Activated CD4-positive, alpha-beta memory T cell treated with anti-CD3 and anti-CD28 coated beads for 36 hours (primary cell): ENCODE results near the gene NPM1. TPM values are rescaled to one million over a fixed set of nuclear protein-coding genes. Genes with fewer than 3 reads are reported as not detected.

Source experiments
- CTCF ChIA-PET: fragments of 350-600 bp; sonication (Branson Sonifier 250); formaldehyde crosslinking; loops from one replicate; lab custom pipeline; 2021; ENCODE audit warnings: antibody characterized with exemption, inconsistent platforms; lab: Charles Lee
- POLR2A ChIA-PET: fragments of 350-600 bp; sonication (Branson Sonifier 250); formaldehyde crosslinking; loops from one replicate; lab custom pipeline; 2021; ENCODE audit warnings: antibody characterized with exemption; lab: Charles Lee
- DNase-seq: peaks from one replicate; pipeline ENCODE4 v3.0.0-alpha.2; 2020
- H3K27ac Mint-ChIP-seq: one replicate; pipeline ENCODE4 v1.8.0; 2021; ENCODE audit warnings: mixed read lengths
- H3K27me3 Mint-ChIP-seq: one replicate; pipeline ENCODE4 v1.8.0; 2021; ENCODE audit warnings: mixed read lengths
- H3K36me3 Mint-ChIP-seq: one replicate; pipeline ENCODE4 v1.8.0; 2021; ENCODE audit warnings: mixed read lengths
- H3K4me1 Mint-ChIP-seq: one replicate; pipeline ENCODE4 v1.8.0; 2021; ENCODE audit warnings: low read depth, mixed read lengths
- H3K4me3 Mint-ChIP-seq: one replicate; pipeline ENCODE4 v1.8.0; 2021; ENCODE audit warnings: mild to moderate bottlenecking, mixed read lengths
- H3K9me3 Mint-ChIP-seq: one replicate; pipeline ENCODE4 v1.8.0; 2021; ENCODE audit warnings: mixed read lengths
- intact Hi-C: fragments of 100-400 bp; cut with micrococcal nuclease; formaldehyde crosslinking; loops from one replicate; pipeline ENCODE4 v1.15.1; 2023
- total RNA-seq, 2 experiments: library from RNA; stranded (reverse); gene quantifications; one replicate each; pipeline ENCODE4 v1.2.3, GENCODE V29; 2021

The NPM1 gene
- total RNA-seq, 2 experiments from 2014 or later: 2,483 to 2,592 TPM

GRCh38 chr5:171432583-171433351 lies 45.1 kb downstream of the NPM1 start:
- Mint-ChIP-seq H3K27ac (no peak overlapping the region), H3K4me1 (no peaks in the 10 kb centered on the region), H3K36me3 (no peaks in the 10 kb centered on the region), H3K9me3 (no peaks in the 10 kb centered on the region), H3K27me3 (no peaks in the 10 kb centered on the region), H3K4me3 (no peak overlapping the region)
- ChIA-PET POLR2A (no interaction called here), CTCF (no interaction called here)
- intact Hi-C loops: no loop called here
- DNase-seq: no peak

GRCh38 chr5:171433352-171433698 lies 45.7 kb downstream of the NPM1 start:
- H3K4me3 Mint-ChIP-seq: no peak overlapping the region
- H3K4me1 Mint-ChIP-seq: no peaks in the 10 kb centered on the region
- H3K36me3 Mint-ChIP-seq: no peaks in the 10 kb centered on the region
- no peak overlapping the region for H3K27ac Mint-ChIP-seq
- no peak for DNase-seq
- H3K9me3 Mint-ChIP-seq: no peaks in the 10 kb centered on the region
- no peaks in the 10 kb centered on the region for H3K27me3 Mint-ChIP-seq
- intact Hi-C loops: no loop called here
- CTCF ChIA-PET: no interaction called here
- POLR2A ChIA-PET: no interaction called here

GRCh38 chr5:171433982-171434676 lies 46.5 kb downstream of the NPM1 start:
- Mint-ChIP-seq H3K36me3 (no peaks in the 10 kb centered on the region), H3K9me3 (no peaks in the 10 kb centered on the region), H3K27ac (no peak overlapping the region), H3K4me1 (no peaks in the 10 kb centered on the region), H3K4me3 (no peak overlapping the region), H3K27me3 (no peaks in the 10 kb centered on the region)
- intact Hi-C loops: no loop called here
- CTCF ChIA-PET: interaction anchor here (1.5 kb wide), 1 partner anchor 16 kb away, joined by 3 read pairs; no protein-coding TSS in a partner anchor
- no peak for DNase-seq
- POLR2A ChIA-PET: interaction anchor here (0.6 kb wide), 1 partner anchor 1677 kb away, joined by 3 read pairs; no protein-coding TSS in a partner anchor

- Mint-ChIP-seq H3K27me3 (no peaks in the 10 kb centered on the region), H3K9me3 (no peaks in the 10 kb centered on the region), H3K4me1 (no peaks in the 10 kb centered on the region), H3K4me3 (no peak overlapping the region), H3K36me3 (no peaks in the 10 kb centered on the region), H3K27ac (no peak overlapping the region)
- ChIA-PET CTCF (interaction anchor here (1.5 kb wide), 1 partner anchor 16 kb away, joined by 3 read pairs; no protein-coding TSS in a partner anchor), POLR2A (no interaction called here)
- intact Hi-C loops: no loop called here
- DNase-seq: no peak
Observed at GRCh38 chr5:171434874-171435273, 47.2 kb downstream of the NPM1 start.

- intact Hi-C loops: no loop called here
- no peak overlapping the region for H3K27ac Mint-ChIP-seq
- DNase-seq: no peak
- H3K36me3 Mint-ChIP-seq: no peaks in the 10 kb centered on the region
- no peaks in the 10 kb centered on the region for H3K27me3 Mint-ChIP-seq
- H3K4me3 Mint-ChIP-seq: no peak overlapping the region
- H3K4me1 Mint-ChIP-seq: no peaks in the 10 kb centered on the region
- POLR2A ChIA-PET: no interaction called here
- H3K9me3 Mint-ChIP-seq: no peaks in the 10 kb centered on the region
- CTCF ChIA-PET: no interaction called here
Observed at GRCh38 chr5:171435908-171436307, 48.3 kb downstream of the NPM1 start.

GRCh38 chr5:171436804-171437285 lies 49.2 kb downstream of the NPM1 start:
- no peak for DNase-seq
- Mint-ChIP-seq H3K27me3 (no peaks in the 10 kb centered on the region), H3K36me3 (no peaks in the 10 kb centered on the region), H3K9me3 (no peaks in the 10 kb centered on the region), H3K4me3 (no peak overlapping the region), H3K4me1 (no peaks in the 10 kb centered on the region), H3K27ac (no peak overlapping the region)
- CTCF ChIA-PET: no interaction called here
- intact Hi-C loops: no loop called here
- POLR2A ChIA-PET: no interaction called here

GRCh38 chr5:171437286-171437821 lies 49.7 kb downstream of the NPM1 start:
- intact Hi-C loops: no loop called here
- H3K27ac Mint-ChIP-seq: no peak overlapping the region
- no peaks in the 10 kb centered on the region for H3K9me3 Mint-ChIP-seq
- ChIA-PET CTCF (no interaction called here), POLR2A (no interaction called here)
- H3K4me3 Mint-ChIP-seq: no peak overlapping the region
- no peak for DNase-seq
- H3K4me1 Mint-ChIP-seq: no peaks in the 10 kb centered on the region
- no peaks in the 10 kb centered on the region for H3K27me3 Mint-ChIP-seq
- H3K36me3 Mint-ChIP-seq: no peaks in the 10 kb centered on the region

- H3K9me3 Mint-ChIP-seq: no peaks in the 10 kb centered on the region
- no peaks in the 10 kb centered on the region for H3K4me1 Mint-ChIP-seq
- H3K4me3 Mint-ChIP-seq: no peak overlapping the region
- no peaks in the 10 kb centered on the region for H3K27me3 Mint-ChIP-seq
- intact Hi-C loops: no loop called here
- no peaks in the 10 kb centered on the region for H3K36me3 Mint-ChIP-seq
- no peak for DNase-seq
- POLR2A ChIA-PET: no interaction called here
- CTCF ChIA-PET: no interaction called here
- H3K27ac Mint-ChIP-seq: no peak overlapping the region
Observed at GRCh38 chr5:171438738-171439137, 51.1 kb downstream of the NPM1 start.

GRCh38 chr5:171441246-171441791 lies 53.7 kb downstream of the NPM1 start:
- no peak overlapping the region for H3K27ac Mint-ChIP-seq
- no peak overlapping the region for H3K4me3 Mint-ChIP-seq
- no peaks in the 10 kb centered on the region for H3K36me3 Mint-ChIP-seq
- ChIA-PET CTCF (no interaction called here), POLR2A (no interaction called here)
- H3K27me3 Mint-ChIP-seq: no peaks in the 10 kb centered on the region
- DNase-seq: no peak
- intact Hi-C loops: no loop called here
- no peaks in the 10 kb centered on the region for H3K9me3 Mint-ChIP-seq
- no peaks in the 10 kb centered on the region for H3K4me1 Mint-ChIP-seq

- ChIA-PET CTCF (no interaction called here), POLR2A (no interaction called here)
- Mint-ChIP-seq H3K36me3 (no peaks in the 10 kb centered on the region), H3K27ac (no peak overlapping the region), H3K4me3 (no peak overlapping the region), H3K27me3 (no peaks in the 10 kb centered on the region), H3K4me1 (no peaks in the 10 kb centered on the region), H3K9me3 (no peaks in the 10 kb centered on the region)
- DNase-seq: no peak
- intact Hi-C loops: no loop called here
Observed at GRCh38 chr5:171442287-171443042, 54.8 kb downstream of the NPM1 start.

GRCh38 chr5:171444582-171444981 lies 56.9 kb downstream of the NPM1 start:
- CTCF ChIA-PET: interaction anchor here (1.6 kb wide), 1 partner anchor 26 kb away, joined by 6 read pairs; the partner anchor contains the start of gene FGF18
- POLR2A ChIA-PET: no interaction called here
- Mint-ChIP-seq H3K9me3 (no peaks in the 10 kb centered on the region), H3K27me3 (peaks cover 7% of the 10 kb centered on the region), H3K27ac (no peak overlapping the region), H3K4me1 (no peaks in the 10 kb centered on the region), H3K36me3 (no peaks in the 10 kb centered on the region), H3K4me3 (no peak overlapping the region)
- intact Hi-C loops: no loop called here
- DNase-seq: no peak
